Eye (tissue), 1 donor: Measurements from ENCODE around the gene CHTF8.
A peak's percentile ranks its signal among the peaks of the same experiment; 100 is the strongest.
"Not testable (repeated sequence)": the region's sequence is repeated elsewhere in the genome, so short reads cannot be mapped to it uniquely, and the experiment has no call there.

ENCODE experiments used
- DNase-seq: peaks from one replicate; pipeline ENCODE4 v3.0.0-alpha.2; 2015

The CHTF8 gene

DNA sequence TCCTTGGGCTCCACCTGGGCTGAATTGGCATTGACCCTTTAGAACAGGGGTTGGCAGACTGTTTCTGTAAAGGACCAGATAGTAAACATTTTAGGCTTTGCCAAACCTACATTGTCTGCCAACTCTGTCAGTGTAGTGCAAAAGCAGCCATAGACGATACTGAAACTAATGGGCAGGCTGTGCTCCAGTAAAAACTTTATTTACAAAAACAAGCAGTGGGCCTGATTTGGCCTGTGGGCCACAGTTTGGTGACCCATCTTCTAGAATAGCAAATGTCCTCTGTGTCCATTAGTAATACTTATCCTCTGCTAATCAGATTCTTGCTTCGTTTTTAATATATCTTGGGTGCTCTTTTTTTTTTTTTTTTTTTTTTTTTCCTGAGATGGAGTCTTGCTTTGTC is 6.2 kb upstream of the CHTF8 start:
- DNase-seq, result no peak

DNA sequence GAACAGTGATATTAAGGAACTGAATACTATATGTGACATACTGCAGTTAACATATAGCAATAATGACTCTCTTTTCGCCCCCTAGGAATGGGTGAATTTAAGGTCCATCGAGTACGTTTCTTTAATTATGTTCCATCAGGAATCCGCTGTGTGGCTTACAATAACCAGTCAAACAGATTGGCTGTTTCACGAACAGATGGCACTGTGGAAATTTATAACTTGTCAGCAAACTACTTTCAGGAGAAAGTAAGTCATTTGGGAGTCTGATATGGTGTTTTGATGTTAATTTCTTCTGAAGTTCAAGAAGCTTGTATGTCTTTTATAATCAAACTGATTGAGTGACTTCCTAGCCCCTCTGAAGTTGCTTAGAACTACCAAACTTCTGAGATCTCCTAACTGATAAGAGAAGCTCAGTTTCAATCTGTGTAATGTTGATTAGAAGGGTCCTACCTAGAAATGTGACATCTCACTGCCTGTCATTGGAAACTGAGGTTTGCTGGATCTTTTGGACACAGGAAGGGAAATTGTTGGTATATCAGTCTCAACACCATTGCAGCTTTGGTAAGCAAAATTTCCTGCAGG is 1.1 kb upstream of the CHTF8 start:
- DNase-seq, result no peak

DNA sequence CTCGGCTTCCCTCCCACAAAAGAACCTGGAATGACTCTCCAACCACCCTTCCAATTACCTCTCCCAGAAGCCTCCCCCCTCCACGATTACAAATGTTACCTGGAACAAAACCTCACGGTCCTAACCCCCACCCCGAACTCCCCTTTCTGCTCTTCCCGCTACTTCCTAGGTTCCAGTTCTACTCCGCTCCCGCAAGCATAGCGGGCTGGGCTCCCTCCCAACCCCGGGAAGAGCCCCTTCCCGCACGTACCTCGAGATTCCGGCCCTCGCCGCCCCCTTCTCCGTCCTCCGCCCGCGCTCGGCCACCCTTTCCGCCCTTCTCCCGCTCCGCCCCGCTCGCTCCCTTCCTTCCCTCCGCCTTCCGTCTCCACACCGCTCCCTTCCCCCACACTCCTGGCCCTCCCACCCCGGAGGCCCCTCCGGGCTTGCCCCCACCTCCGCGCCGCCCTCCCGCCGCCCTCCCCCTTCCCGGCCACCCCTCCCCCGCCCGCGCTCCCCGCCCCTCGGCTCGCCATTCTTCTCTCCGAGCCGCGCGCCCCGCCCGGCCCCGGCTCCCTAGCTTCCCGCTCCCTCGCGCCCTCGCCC is 457 bp downstream of the CHTF8 start:
- peak; percentile 92 for DNase-seq

DNA sequence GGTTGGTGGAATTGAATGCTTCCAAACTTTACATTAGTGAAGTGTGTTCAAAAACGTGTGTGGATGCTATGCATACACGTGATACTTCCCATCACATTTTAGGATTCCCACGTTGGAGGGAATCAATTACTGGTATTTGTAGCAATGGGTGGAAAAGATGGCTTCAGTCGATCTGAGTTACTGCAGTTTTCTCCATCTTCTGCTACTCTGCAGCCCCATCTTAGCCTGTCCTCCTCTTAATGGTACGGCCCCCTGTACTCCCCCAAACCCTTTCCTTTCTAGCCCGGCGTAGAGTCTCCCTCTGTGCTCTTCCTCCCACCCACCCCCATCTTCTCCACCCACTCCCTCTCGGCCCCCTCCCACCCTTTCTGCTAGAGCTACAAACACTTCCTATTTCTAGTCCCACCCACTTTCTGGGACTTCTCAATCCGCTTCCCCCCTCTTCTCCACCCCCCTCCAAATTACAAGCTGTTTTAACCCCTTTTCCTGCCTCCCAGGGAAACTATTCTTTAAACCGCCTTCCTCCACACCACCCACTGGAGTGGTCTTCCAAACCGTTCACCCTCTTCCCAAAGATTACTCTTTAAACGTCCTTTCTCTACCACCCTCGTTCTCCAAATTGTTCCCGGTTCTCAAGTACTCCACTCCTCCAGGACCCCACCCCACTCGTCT is 1.1 kb downstream of the CHTF8 start:
- peak; percentile 67 for DNase-seq

DNA sequence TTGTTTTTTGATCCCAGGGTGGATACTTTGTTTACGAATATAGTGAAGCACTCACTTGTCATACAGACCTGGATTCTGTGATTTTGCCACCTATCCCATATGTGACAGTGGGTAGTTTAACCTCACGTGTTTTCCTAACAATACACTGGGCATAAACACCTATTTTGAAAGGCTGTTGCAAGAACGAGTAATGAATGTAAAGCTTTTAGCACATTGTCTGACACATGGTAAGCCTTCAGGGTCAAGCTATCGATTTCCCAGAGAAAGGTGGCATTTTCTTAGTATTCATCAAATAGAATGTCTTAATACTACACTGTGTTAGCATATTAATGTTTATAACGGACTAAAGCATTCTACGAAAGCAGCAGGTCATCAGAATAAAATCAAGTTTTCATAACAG is 1.9 kb downstream of the CHTF8 start:
- DNase-seq, result no peak

DNA sequence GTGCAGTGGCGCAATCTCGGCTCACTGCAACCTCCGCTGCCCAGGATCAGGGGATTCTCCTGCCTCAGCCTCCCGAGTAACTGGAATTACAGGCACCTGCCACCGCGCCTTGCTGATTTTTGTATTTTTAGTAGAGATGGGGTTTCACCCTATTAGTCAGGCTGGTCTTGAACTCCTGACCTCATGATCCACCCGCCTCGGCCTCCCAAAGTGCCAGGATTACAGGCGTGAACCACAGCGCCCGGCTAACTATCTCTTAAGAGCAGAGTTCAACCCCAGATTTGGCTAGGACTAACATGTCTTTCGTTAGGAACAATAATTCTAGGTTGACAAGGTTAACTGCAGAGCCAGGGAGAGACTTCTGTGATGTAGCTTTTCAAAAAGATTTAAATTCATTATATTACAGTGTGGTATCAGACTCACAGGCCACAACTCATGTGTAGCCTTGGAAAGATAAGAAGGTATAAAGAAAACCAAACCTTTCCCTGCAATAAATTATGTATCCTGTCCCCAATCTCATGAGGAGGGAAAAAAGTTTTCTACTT is 4.3 kb downstream of the CHTF8 start:
- no peak for DNase-seq

DNA sequence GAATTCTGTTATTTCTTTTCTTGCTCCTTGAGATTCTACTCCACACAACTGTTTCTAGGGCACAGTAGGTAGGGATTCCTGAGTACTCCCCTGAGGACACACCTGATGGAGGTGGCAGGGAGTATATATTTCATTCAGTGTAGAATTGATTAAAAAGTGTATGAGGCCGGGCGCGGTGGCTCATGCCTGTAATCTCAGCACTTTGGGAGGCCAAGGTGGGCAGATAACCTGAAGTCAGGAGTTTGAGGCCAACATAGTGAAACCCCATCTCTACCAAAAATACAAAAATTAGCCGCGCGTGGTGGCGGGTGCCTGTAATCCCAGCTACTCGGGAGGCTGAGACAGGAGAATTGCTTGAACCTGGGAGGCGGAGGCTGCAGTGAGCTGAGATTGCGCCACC is 5.6 kb downstream of the CHTF8 start:
- DNase-seq, result not testable (repeated sequence)

DNA sequence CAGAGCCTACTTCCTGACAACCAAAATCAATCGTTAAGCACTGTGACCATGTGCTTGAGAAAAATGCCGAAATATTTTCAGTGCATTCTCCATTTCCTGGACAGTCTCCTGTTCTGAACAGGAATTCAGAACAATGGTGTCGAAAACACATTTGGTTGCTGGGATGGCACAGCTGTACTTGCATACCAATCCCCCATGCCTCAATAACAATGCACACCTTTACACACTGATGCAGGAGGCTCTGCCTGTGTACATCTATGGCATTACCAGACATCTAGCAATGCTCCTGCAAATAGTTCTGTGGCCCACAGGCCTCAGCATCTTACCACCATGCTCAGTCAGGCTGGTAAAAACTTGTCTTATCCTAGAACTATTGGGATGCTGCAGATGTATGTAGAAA is 6.2 kb downstream of the CHTF8 start:
- no peak for DNase-seq

DNA sequence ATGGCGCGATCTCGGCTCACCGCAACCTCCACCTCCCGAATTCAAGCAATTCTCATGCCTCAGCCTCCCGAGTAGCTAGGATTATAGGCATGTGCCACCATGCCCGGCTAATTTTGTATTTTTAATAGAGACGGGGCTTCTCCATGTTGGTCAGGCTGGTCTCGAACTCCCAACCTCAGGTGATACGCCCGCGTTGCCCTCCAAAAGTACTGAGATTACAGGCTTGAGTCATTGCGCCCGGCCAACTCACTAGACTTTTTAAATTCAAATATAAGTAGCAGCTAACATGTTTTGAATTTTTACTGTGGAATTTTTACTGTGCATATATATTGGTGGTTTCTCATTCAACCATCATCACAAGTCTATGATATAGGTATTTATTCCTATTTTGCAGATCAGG is 7.4 kb downstream of the CHTF8 start:
- DNase-seq, result not testable (repeated sequence)

DNA sequence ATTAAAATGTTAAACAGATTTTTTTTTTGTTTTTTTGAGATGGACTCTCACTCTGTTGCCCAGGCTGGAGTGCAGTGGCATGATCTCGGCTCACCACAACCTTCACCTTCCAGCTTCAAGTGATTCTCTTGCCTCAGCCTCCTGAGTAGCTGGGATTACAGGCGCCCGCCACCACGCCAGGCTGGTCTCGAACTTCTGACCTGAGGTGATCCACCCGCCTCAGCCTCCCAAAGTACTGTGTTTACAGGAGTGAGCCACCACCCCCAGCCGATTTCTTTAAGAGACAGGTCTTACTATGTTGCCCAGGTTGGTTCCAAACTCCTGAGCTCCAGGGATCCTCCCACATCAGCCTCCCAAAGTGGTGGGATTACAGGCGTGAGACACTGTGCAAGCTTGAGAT is 8.0 kb downstream of the CHTF8 start:
- DNase-seq, result not testable (repeated sequence)

DNA sequence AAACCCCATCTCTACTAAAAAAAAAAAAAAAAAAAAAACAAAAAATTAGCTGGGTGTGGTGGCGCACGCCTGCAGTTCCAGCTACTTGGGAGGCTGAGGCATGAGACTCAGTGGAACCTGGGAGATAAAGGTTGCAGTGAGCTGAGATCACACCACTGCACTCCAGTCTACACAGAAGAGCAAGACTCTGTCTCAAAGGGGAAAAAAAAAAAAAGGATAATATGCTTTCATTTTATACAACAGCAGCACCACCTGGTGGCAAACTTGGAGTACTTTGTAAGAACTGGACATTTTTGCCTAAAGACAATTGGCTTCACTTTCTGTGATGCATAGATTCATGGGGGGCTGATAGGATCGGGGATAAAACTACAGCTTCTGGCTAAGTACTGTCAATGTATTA is 8.5 kb downstream of the CHTF8 start:
- peak; percentile 90 for DNase-seq

DNA sequence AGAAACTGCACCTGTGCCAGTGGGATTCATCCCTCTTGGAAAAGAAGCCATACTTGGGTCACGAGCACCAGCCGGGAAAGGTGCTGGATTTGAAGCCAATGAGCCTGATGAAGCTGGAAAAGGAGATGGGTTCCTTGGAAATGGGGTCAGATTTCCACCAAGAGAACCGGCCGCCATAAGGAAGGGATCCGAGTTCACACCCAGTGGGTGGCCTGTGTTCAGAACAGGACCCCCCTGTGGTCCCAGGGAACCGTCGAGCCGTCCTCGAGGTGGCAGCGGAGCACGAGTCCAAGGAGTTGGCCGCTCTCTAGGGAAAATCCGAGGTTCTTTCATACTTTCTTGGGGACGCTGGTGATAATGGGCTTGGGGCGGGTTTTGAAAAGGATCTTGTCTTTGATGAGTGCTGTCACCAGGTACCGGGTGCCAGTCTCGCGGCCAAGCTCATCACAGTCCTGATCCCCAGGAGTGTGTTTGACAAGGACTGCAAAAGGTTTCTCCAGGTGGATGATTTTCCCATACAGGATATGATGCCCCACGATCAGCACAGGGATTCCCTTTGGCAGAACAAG is 12.2 kb downstream of the CHTF8 start:
- no peak for DNase-seq

DNA sequence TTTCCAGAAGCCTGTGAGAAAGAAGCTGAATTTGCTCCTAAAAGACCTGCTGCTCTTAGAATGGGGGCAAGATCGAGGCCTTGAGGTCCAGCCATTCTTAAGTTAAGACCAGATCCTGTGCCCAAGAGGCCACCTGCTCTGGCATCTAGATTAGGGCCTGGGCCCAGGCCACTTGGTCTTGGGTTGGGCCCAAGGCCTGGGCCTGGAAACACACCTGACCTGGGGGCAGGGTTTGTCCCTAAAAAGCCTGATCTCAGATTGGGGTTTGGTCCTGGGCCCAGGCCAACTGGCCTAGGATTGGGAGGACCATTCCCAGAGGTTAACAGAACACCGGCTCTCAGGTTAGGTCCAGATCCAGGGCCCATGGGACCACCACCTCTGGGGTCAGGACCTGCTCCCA is 12.9 kb downstream of the CHTF8 start:
- DNase-seq, result no peak

DNA sequence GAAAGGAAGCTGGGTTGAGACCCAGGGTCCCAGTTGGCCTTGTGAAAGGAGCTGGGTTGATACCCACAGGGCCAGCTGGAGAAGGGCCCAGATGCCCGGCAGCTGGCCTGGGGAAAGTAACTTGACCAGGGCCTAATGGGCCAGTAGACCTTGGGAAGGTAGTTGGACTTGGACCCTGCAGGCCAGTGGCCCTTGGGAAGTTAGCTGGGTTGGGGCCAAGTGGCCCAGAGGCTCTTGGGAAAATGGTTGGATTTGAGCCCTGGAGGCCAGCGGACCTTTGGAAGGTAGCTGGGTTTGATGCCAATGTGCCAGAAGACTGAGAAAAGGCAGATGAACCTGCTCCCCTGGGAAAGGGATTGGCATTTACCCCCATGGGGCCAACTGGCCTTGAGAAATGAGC is 13.4 kb downstream of the CHTF8 start:
- DNase-seq, result no peak

DNA sequence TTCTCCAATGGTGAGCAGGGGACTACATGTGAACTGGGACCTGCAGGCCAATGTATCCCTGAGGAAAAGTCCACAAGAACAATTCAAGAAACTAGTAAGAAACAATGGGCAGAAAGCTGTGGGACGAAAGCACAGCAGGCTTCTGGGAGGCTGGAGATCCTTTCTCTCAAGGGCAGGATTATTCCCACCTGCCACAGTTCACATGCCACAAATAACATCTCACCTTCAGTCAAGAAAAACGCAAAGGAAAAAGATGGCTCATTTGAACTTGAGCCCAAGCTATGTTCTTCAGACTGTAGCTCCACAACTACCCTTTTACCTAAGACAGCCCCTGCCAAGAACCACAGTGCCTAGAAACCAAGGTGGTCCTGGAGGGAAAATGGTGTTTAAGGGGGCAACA is 13.9 kb downstream of the CHTF8 start:
- DNase-seq, result no peak

DNA sequence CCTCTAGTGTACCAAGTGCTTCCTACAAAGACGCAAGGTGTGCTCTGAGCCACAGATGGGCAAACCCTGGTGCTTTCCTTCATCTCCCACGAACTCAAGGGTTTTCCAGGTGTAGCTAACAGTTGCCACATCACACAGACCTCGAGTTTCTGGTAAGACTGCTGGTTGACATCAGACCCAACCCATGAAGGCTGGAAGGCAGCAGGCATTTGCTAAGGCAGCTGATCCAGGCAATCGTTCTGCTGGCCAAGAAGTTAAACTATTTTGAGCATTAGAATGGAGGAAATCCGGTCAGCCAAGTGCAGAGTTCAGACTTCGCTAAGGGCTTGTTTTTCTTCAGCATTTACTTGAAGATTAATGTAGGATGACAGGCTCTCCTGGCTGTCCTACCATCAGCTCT is 15.5 kb downstream of the CHTF8 start:
- no peak for DNase-seq

DNA sequence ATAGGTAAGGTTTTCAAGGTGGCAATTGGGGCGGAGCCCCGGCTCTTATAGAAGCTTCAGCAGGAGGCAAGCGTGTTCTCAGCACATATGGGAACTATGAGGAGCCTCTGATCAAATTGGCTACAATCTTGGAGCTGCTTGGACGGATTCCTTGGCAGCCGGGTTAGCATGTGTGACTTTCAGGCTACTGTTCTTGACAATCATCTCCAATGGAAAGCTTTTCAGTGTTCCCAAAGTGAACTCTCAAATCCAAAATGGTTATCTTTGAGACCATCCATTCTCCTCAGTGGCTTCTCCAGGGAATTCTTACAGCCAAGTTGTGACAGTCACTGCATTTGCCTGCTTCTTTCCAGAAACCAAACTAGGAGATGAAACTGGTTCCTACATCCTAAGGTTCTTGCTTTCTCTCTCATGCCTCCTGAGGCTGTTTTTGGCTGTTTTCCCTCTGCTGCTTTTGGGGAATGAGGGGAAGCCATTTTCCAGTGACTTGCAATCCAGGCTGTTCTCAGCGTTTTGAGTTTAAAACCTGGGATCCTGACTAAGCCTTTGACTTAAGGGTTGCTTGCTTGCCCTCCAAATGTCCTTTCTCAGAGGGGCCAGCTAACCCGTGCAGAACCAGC is 16.0 kb downstream of the CHTF8 start:
- no peak for DNase-seq

DNA sequence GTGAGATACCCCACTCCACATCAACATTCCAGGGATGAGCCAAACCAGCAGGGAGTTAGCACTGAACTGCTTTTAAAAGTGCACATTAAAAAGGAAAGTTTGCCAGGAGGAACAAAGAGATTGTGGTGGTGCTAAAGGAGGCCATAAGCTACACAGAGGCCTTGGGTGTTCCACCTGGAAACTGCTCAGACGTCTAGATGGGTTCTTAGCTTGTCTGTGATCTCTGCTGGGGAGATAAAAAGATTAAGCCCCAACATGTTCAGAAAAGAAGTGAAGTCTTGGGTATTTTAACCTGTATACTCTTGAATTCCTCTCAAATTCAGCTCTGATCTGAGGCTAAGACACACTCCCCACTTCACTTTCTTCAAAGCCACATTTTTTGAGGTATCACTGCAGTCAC is 16.6 kb downstream of the CHTF8 start:
- no peak for DNase-seq

DNA sequence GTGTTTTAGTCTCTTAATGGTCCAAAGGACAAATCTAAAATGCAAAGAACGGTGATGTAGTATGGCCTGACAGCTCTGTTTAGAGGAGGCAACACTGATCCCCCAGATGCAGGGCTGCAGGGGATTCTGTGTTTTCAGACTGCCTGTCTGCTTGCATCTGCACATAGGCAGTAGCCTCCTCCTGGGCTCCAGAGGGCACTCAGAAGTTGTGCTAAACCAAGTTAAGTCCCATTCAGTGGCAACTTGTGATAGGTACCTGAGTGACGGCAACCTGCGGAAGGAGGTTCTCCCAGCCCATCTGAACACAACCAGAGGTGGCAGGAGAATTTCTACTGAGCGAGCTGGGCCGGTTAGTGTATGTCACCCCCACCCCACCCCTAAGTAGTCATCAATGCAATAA is 17.0 kb downstream of the CHTF8 start:
- no peak for DNase-seq

DNA sequence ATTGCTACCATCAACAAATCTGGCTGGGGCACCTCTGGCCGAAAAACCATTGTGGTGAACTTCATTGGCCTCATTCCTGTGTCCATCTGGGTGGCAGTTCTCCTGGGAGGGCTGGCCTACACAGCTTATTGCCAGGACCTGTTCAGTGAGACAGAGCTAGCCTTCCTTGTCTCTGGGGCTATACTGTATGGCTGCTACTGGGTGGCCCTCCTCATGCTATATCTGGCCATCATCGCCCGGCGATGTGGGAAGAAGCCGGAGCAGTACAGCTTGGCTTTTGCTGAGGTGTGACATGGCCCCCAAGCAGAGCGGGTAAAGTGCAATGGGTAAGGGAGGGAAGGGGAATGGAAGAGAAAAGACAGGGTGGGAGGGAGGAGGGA is 17.4 kb downstream of the CHTF8 start:
- DNase-seq, result no peak

DNA sequence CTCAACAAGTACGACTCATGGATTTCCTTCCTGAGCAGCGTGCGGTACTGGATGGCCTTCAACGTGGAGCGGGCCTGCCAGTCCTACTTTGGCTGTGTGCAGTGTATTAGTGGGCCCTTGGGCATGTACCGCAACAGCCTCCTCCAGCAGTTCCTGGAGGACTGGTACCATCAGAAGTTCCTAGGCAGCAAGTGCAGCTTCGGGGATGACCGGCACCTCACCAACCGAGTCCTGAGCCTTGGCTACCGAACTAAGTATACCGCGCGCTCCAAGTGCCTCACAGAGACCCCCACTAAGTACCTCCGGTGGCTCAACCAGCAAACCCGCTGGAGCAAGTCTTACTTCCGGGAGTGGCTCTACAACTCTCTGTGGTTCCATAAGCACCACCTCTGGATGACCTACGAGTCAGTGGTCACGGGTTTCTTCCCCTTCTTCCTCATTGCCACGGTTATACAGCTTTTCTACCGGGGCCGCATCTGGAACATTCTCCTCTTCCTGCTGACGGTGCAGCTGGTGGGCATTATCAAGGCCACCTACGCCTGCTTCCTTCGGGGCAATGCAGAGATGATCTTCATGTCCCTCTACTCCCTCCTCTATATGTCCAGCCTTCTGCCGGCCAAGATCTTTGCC is 17.9 kb downstream of the CHTF8 start:
- no peak for DNase-seq

DNA sequence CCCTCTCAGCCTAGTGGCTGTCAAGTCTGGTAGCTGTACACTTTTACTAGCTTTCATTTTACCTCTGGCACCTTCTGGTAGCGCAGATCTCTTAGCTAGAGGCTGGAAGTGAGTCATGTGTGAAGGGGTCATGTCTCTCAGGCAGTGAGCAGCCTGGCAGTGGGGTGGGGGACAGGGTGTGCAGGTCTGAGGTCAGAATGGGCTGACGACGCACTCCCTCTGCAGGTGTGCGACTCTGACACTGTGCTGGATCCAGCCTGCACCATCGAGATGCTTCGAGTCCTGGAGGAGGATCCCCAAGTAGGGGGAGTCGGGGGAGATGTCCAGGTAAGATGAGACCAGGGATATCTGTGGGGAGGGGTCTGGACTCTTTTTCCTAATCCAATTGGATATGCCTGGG is 19.2 kb downstream of the CHTF8 start:
- no peak for DNase-seq
